Sigmoid colon (tissue), 7 donors: ENCODE results near the gene SLC41A1. TPM values are rescaled to one million over a fixed set of nuclear protein-coding genes. Genes with fewer than 3 reads are reported as not detected.

Source experiments
- DNase-seq: peaks from one replicate; pipeline ENCODE4 v3.0.0-alpha.2; 2019
- H3K27ac ChIP-seq, 4 donors: fragments of 200-600 bp; sonication (generic); one replicate each; pipeline ENCODE4 v1.5.1; 2016 to 2019; ENCODE audit warnings: mild to moderate bottlenecking in 1 of 4
- H3K27me3 ChIP-seq, 3 donors: fragments of 200-600 bp; sonication (generic); one replicate each; pipeline ENCODE4 v1.5.1; 2019; ENCODE audit warnings: mild to moderate bottlenecking in 1 of 3
- H3K36me3 ChIP-seq, 4 donors: fragments of 200-600 bp; sonication (generic); one replicate each; pipeline ENCODE4 v1.5.1; 2016 to 2019
- H3K4me1 ChIP-seq, 4 donors: fragments of 200-600 bp; sonication (generic); one replicate each; pipeline ENCODE4 v1.5.1; 2017 to 2019
- H3K4me3 ChIP-seq, 4 donors: fragments of 200-600 bp; sonication (generic); one replicate each; pipeline ENCODE4 v1.5.1; 2017 to 2019; ENCODE audit warnings: mild to moderate bottlenecking in 2 of 4, moderate library complexity in 1 of 4
- H3K9me3 ChIP-seq, 4 donors: fragments of 200-600 bp in 3 of 4; sonication (generic) in 3 of 4; one replicate each; pipeline versions ENCODE4 v1.5.1 to v1.6.1; 2013 to 2019
- CTCF ChIP-seq, 4 experiments: fragments of 450-650 bp in 3 of 4; fragments of 200-600 bp in 1 of 4; IDR thresholded peaks; one replicate each; pipeline ENCODE4 v1.5.1; 2016 to 2019; ENCODE audit warnings: antibody characterized with exemption in 4 of 4, mild to moderate bottlenecking in 3 of 4, moderate library complexity in 2 of 4
- EP300 ChIP-seq, 4 donors: sonication (generic); formaldehyde crosslinking; IDR thresholded peaks; one replicate each; pipeline ENCODE4 v1.6.1; 2017; ENCODE audit warnings: antibody characterized with exemption in 4 of 4
- POLR2A ChIP-seq, 2 donors: fragments of 450-650 bp; IDR thresholded peaks; one replicate each; pipeline ENCODE4 v1.6.1; 2016; ENCODE audit warnings: antibody characterized with exemption in 2 of 2, mild to moderate bottlenecking in 2 of 2, moderate library complexity in 2 of 2
- POLR2AphosphoS5 ChIP-seq, 4 donors: sonication (generic); formaldehyde crosslinking; IDR thresholded peaks; one replicate each; pipeline ENCODE4 v1.6.1; 2017; ENCODE audit warnings: antibody characterized with exemption in 4 of 4
- WGBS, 2 donors: extraction: QIAGEN DNeasy Blood & Tissue Kit; methylation state at CpG; one replicate each; pipeline ENCODE4 v1.1.7; 2013; 5-methylcytosine and 5-hydroxymethylcytosine counted together
- intact Hi-C: fragments of 100-400 bp; cut with DNase I; formaldehyde crosslinking; loops from one replicate; pipeline ENCODE4 v1.15.1; 2023
- polyA plus RNA-seq, 3 donors: library from polyadenylated mRNA; stranded (reverse); fragments of 200-250 nt; gene quantifications; one replicate each; pipeline ENCODE4 v1.2.3, GENCODE V29; 2013
- total RNA-seq, 4 donors: library from RNA; depleted of rRNA; stranded (reverse); fragments of >200 nt; gene quantifications; one replicate each; pipeline ENCODE4 v1.1.0, GENCODE V29; 2016
- donor health status: healthy with polysubstance abuse.
- donor health status: Bipolar disorder and iron deficiency.
- donor health status: healthy.

SLC41A1 gene
- total and polyA plus RNA-seq, 7 donors: 1.8 to 46.3 (median 11.4) TPM

GRCh38 chr1:205769641-205770365, 43.2 kb downstream of the SLC41A1 start:
- H3K36me3 ChIP-seq: no peaks in the 10 kb centered on the region
- H3K27me3 ChIP-seq: no peaks in the 10 kb centered on the region
- TF ChIP-seq CTCF (IDR thresholded peaks at IDR 0.05): no peak
- no peak for TF ChIP-seq POLR2AphosphoS5 (IDR thresholded peaks at IDR 0.05)
- TF ChIP-seq EP300 (IDR thresholded peaks at IDR 0.05): no peak
- no peak for TF ChIP-seq POLR2A (IDR thresholded peaks at IDR 0.05)
- H3K4me1 ChIP-seq: peaks cover 0 to 21% (median 18%) of the 10 kb centered on the region in 4 donors
- no peak for DNase-seq
- H3K4me3 ChIP-seq: no peak overlapping the region
- whole genome bisulfite sequencing, 2 donors: 86 to 89% methylated on average over 8 of the region's 8 CpGs
- intact Hi-C loops: no loop called here
- H3K9me3 ChIP-seq: no peaks in the 10 kb centered on the region
- peak overlapping the region; percentile 15 to 64 (median 28) for H3K27ac ChIP-seq

- DNase-seq: no peak
- intact Hi-C loops: no loop called here
- Histone ChIP-seq H3K4me3 (no peak overlapping the region), H3K27me3 (no peaks in the 10 kb centered on the region), H3K36me3 (no peaks in the 10 kb centered on the region), H3K27ac (no peak overlapping the region), H3K4me1 (peaks cover 0 to 12% (median 10%) of the 10 kb centered on the region in 4 donors), H3K9me3 (no peaks in the 10 kb centered on the region)
- no peak for TF ChIP-seq EP300 (IDR thresholded peaks at IDR 0.05)
- WGBS, 2 donors: 85 to 88% methylated on average over 3 of the region's 3 CpGs
Observed at GRCh38 chr1:205767248-205767647, 45.8 kb downstream of the SLC41A1 start.

- Histone ChIP-seq H3K4me3 (no peak overlapping the region), H3K4me1 (peaks cover 0 to 12% (median 10%) of the 10 kb centered on the region in 4 donors), H3K36me3 (no peaks in the 10 kb centered on the region), H3K27me3 (no peaks in the 10 kb centered on the region), H3K27ac (no peak overlapping the region), H3K9me3 (no peaks in the 10 kb centered on the region)
- no peak for DNase-seq
- intact Hi-C loops: no loop called here
- TF ChIP-seq CTCF (IDR thresholded peaks at IDR 0.05) (no peak), POLR2AphosphoS5 (IDR thresholded peaks at IDR 0.05) (no peak), POLR2A (IDR thresholded peaks at IDR 0.05) (no peak), EP300 (IDR thresholded peaks at IDR 0.05) (no peak)
- WGBS, 2 donors: 71 to 98% methylated on average over 3 of the region's 3 CpGs
Observed at GRCh38 chr1:205766570-205766969, 46.4 kb downstream of the SLC41A1 start.

DNA sequence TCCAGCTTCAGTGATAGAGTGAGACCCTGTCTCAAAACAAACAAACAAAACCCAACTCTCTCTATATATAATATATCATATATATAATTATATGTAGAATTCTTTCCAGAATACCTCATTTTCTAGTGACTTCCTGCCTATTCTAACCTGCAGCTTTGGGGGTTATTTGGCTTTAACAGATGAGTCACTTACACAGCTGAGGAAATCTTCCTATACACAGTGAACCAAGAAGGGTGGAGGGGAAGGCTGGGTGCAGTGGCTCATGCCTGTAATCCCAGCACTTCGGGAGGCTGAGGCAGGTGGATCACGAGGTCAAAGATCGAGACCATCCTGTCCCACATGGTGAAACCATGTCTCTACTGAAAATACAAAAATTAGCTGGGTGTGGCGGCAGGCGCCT, 47.0 kb downstream of the SLC41A1 start:
- no peak overlapping the region for H3K4me3 ChIP-seq
- TF ChIP-seq POLR2A (IDR thresholded peaks at IDR 0.05): no peak
- no peak for TF ChIP-seq POLR2AphosphoS5 (IDR thresholded peaks at IDR 0.05)
- TF ChIP-seq EP300 (IDR thresholded peaks at IDR 0.05): no peak
- TF ChIP-seq CTCF (IDR thresholded peaks at IDR 0.05): no peak
- no peak for DNase-seq
- intact Hi-C loops: no loop called here
- no peak overlapping the region for H3K27ac ChIP-seq
- no peaks in the 10 kb centered on the region for H3K9me3 ChIP-seq
- no peaks in the 10 kb centered on the region for H3K36me3 ChIP-seq
- 72 to 75% methylated on average over 5 of the region's 5 CpGs for whole genome bisulfite sequencing, 2 donors
- no peaks in the 10 kb centered on the region for H3K27me3 ChIP-seq
- peaks cover 0 to 12% (median 10%) of the 10 kb centered on the region in 4 donors for H3K4me1 ChIP-seq

- no peak overlapping the region for H3K4me3 ChIP-seq
- intact Hi-C loops: no loop called here
Observed at GRCh38 chr1:205764578-205764977, 48.4 kb downstream of the SLC41A1 start.

More at GRCh38 chr1:205764578-205764977, 48.4 kb downstream of the SLC41A1 start:
- Histone ChIP-seq H3K9me3 (no peaks in the 10 kb centered on the region), H3K36me3 (no peaks in the 10 kb centered on the region), H3K27ac (no peak overlapping the region), H3K27me3 (no peaks in the 10 kb centered on the region), H3K4me1 (peaks cover 0 to 7% (median 5%) of the 10 kb centered on the region in 4 donors)
- no peak for TF ChIP-seq POLR2A (IDR thresholded peaks at IDR 0.05)
- TF ChIP-seq EP300 (IDR thresholded peaks at IDR 0.05): no peak
- TF ChIP-seq CTCF (IDR thresholded peaks at IDR 0.05): no peak
- WGBS, 2 donors: 96 to 98% methylated on average over 2 of the region's 2 CpGs
- DNase-seq: no peak
